ENCODE measurements around the gene COQ4. TPM values are rescaled to one million over a fixed set of nuclear protein-coding genes. Genes with fewer than 3 reads are reported as not detected.
A peak's percentile ranks its signal among the peaks of the same experiment; 100 is the strongest.
"Not testable (repeated sequence)": the region's sequence is repeated elsewhere in the genome, so short reads cannot be mapped to it uniquely, and the experiment has no call there.

COQ4 gene
- total RNA-seq, 4 donors from 2014 or later = 55.5 to 89.2 (median 77.9) TPM

DNA sequence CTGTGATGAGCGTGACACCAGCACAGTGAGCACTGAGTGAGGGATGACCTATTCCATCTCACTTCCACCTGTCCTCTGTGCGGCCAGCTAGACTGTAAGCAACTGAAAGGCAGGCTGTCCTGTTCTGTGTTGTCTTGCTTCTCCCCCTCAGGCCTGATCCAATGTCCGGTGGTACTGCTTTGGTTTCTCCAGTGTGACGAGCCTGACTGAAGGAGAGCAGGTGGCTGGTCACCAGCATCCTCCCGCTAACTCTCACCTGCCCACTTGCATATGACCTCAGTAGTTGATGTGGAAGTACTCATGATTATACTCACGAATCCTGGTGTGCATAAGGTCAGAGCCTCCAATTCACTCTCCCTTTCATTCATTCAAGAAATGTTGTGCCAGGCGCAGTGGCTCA, 15.3 kb downstream of the COQ4 start:
- no peak for TF ChIP-seq POLR2A (IDR thresholded peaks at IDR 0.05)
- TF ChIP-seq, protein P1, sequence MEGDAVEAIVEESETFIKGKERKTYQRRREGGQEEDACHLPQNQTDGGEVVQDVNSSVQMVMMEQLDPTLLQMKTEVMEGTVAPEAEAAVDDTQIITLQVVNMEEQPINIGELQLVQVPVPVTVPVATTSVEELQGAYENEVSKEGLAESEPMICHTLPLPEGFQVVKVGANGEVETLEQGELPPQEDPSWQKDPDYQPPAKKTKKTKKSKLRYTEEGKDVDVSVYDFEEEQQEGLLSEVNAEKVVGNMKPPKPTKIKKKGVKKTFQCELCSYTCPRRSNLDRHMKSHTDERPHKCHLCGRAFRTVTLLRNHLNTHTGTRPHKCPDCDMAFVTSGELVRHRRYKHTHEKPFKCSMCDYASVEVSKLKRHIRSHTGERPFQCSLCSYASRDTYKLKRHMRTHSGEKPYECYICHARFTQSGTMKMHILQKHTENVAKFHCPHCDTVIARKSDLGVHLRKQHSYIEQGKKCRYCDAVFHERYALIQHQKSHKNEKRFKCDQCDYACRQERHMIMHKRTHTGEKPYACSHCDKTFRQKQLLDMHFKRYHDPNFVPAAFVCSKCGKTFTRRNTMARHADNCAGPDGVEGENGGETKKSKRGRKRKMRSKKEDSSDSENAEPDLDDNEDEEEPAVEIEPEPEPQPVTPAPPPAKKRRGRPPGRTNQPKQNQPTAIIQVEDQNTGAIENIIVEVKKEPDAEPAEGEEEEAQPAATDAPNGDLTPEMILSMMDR (IDR thresholded peaks at IDR 0.05) = no peak
- Histone ChIP-seq H3K4me1 (peaks cover 0 to 23% (median 11%) of the 10 kb centered on the region in 3 donors), H3K27ac (no peak overlapping the region), H3K27me3 (no peaks in the 10 kb centered on the region), H3K4me3 (no peak overlapping the region), H3K36me3 (peaks cover under 1 to 32% (median 9%) of the 10 kb centered on the region in 3 donors), H3K9me3 (no peaks in the 10 kb centered on the region)
- no peak for DNase-seq
- 92 to 93% methylated on average over 6 to 7 of the region's 7 CpGs for WGBS, 2 donors
- intact Hi-C loops (cut with DNase I) = no loop called here

DNA sequence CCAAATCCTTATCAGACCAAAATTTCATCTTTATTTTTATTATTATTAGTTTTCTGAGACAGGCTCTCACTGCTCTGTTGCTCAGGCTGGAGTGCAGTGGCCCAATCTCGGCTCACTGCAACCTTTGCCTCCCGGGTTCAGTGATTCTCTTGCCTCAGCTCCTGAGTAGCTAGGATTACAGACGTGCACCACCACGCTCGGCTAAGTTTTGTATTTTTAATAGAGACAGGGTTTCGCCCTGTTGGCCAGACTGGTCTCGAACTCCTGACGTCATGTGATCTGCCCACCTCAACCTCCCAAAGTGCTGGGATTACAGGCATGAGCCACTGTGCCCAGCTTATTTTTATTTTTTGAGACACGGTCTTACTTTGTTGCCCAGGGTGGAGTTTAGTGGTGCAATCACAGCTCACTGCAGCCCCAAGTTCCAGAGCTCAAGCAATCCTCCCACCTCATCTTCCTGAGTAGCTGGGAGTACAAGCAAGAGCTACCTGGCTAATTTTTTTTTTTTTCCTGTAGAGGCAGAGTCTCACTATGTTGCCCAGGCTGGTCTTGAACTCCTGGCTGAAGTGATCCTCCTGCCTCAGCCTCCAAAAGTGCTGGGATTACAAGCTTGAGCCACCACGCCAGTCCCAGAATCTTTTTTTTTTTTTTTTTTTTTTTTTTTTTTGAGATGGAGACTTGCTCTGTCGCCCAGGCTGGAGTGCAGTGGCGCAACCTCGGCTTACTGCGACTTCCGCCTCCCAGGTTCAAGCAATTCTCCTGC, 16.4 kb downstream of the COQ4 start:
- peaks cover 10 to 32% (median 13%) of the 10 kb centered on the region in 3 donors for H3K36me3 ChIP-seq
- H3K27me3 ChIP-seq; H3K4me3 ChIP-seq; H3K9me3 ChIP-seq; intact Hi-C loops (cut with DNase I); DNase-seq: not testable (repeated sequence)
- peaks cover 0 to 23% (median 11%) of the 10 kb centered on the region in 3 donors for H3K4me1 ChIP-seq
- peak overlapping the region in 3 of 4 donors; percentile 92 to 94 (median 94) for H3K27ac ChIP-seq
- WGBS, 2 donors = 78 to 91% methylated on average over 15 of the region's 15 CpGs

DNA sequence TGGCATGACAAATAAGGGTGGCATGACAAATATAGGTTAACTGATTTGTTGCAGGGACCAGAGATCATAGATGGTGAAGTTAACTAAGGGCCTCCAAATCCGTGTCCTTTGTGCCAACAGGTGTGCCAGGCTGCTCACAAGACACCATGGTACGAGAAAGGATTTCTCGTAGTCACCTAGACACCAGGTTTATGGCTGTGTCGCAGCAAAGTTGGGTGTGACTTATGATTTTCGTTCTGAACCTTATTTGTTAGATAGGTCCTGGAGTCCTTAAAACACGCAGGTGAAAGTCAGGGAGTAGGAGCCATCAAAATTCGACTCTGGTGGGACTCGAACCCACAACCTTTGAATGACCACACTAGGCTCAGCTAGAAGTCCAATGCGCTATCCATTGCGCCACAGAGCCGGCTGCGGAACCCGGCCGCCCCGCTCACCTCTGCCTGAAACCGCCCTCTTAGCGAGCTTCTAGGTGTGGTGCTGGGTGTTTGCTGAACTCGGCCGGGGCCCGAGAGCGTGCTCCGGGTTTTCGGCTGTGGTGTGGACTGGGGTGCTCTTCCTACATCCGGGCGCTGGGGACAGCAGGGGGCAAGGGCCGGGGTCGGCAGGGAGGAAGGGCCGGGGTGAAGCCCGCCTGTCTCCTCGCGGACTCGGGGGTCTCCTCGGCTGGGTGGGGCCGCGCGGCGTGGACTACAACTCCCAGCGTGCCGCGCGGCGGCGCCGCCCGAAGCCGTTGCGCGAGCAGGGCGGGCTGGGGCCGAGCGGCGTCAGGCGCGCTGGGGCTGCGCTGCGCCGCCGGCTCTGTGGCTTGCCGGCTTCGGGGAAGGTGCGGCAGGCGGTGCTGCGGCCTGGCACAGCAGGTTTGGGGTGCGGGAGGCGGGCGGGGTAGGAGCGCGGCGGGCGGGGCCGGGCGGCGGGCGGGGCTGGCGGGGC, 17.4 kb downstream of the COQ4 start, which contains the start of gene SLC27A4:
TSS of gene SLC27A4 (plus strand) at position 767 of the 930 bp plus-strand sequence. CDS start 2,606 bp downstream, outside the sequence.
- no peak for DNase-seq
- Histone ChIP-seq H3K27me3 (no peaks in the 10 kb centered on the region), H3K9me3 (no peaks in the 10 kb centered on the region), H3K4me3 (peak within 1 kb of the TSS; percentile 74 to 83 (median 78)), H3K27ac (peak within 1 kb of the TSS; percentile 91 to 94 (median 93)), H3K36me3 (peaks cover 16 to 32% (median 18%) of the 10 kb centered on the region in 3 donors), H3K4me1 (peaks cover 0 to 23% (median 11%) of the 10 kb centered on the region in 3 donors)
- 15 to 18% methylated on average over 11 to 17 of the region's 75 CpGs for WGBS, 2 donors
- intact Hi-C loops (cut with DNase I) = loop anchor here (5.0 kb wide), 1 partner anchor 48 kb away; no protein-coding TSS in a partner anchor
- TF ChIP-seq POLR2A (IDR thresholded peaks at IDR 0.05) = peak in 1 of 4 donors; percentile 44
- TF ChIP-seq, protein P1 (IDR thresholded peaks at IDR 0.05) = peak in 2 of 6 experiments; percentile 9 to 17

DNA sequence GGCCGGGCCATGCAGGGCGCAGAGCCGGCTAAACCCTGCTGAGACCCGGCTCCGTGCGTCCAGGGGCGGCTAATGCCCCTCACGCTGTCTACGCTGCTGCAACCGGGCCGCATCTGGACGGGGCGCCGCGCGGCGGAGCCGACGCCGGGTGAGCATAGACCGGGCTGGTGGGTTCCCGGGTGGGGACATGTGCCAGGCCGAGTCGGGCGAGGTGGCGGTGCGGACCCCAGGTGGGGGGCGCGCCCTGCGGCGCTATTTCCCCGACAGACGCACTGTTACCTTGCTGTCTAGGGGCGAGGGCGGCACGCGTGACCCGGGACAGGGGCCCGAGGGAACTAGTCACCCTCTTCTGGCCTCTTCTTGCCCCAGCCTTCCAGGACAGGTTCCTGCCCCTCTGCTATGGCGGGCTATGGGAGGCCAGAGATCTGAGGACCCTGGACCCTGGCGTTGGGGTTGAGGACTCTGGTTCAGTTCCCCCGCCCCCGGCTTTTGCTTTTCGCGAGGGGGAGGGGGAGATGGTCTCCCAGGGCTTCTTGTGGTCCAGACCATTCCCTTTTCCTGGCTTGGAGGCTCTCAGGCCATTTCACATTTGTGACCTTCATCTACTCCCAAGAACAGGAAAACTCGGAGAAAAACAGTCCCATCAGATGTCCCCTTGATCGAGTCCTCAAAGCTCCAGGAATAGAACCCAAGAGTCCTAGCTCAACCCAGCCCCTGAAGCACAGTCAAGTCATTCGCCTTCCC, 18.2 kb downstream of the COQ4 start:
- Histone ChIP-seq H3K27ac (peak overlapping the region; percentile 91 to 94 (median 93)), H3K9me3 (no peaks in the 10 kb centered on the region), H3K4me1 (peaks cover 0 to 23% (median 11%) of the 10 kb centered on the region in 3 donors), H3K36me3 (peaks cover 24 to 41% (median 25%) of the 10 kb centered on the region in 3 donors), H3K4me3 (peak overlapping the region; percentile 74 to 83 (median 78)), H3K27me3 (no peaks in the 10 kb centered on the region)
- WGBS, 2 donors = 0 to 6% methylated on average over 3 to 4 of the region's 48 CpGs
- intact Hi-C loops (cut with DNase I) = loop anchor here (5.0 kb wide), 1 partner anchor 49 kb away; no protein-coding TSS in a partner anchor
- DNase-seq = no peak
- TF ChIP-seq POLR2A (IDR thresholded peaks at IDR 0.05) = peak in 1 of 4 donors; percentile 2
- TF ChIP-seq, protein P1 (IDR thresholded peaks at IDR 0.05) = no peak

DNA sequence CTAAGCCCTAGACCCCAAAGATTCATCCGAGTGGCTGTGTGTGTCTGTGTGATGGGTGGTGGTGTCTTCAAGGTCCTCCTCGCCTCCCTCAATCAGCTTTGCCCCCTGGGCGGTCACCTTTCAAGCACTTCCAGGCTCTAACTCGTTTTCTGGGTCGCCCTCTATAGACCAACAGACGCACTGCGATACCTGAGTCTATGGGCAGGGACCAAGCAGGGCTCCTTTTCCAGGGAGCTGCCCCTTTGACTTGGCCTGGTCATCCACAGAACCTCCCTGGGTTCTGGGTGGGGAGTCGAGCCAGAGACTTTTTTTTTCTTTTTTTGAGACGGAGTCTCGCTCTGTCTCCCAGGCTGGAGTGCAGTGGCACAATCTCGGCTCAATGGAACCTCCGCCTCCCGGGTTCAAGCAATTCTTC, 18.8 kb downstream of the COQ4 start:
- Histone ChIP-seq H3K27ac (peak overlapping the region; percentile 91 to 94 (median 93)), H3K4me3 (peak overlapping the region; percentile 74 to 83 (median 78)), H3K36me3 (peaks cover 25 to 47% (median 28%) of the 10 kb centered on the region in 3 donors), H3K27me3 (no peaks in the 10 kb centered on the region), H3K9me3 (no peaks in the 10 kb centered on the region), H3K4me1 (peaks cover 0 to 23% (median 11%) of the 10 kb centered on the region in 3 donors)
- intact Hi-C loops (cut with DNase I) = loop anchor here (5.0 kb wide), 1 partner anchor 49 kb away; no protein-coding TSS in a partner anchor
- TF ChIP-seq POLR2A (IDR thresholded peaks at IDR 0.05) = no peak
- TF ChIP-seq, protein P1 (IDR thresholded peaks at IDR 0.05) = peak in 5 of 6 experiments; percentile 51 to 86 (median 70)
- WGBS, 2 donors = 24 to 30% methylated on average over 9 to 13 of the region's 13 CpGs
- no peak for DNase-seq

All from esophagus squamous epithelium (tissue), 5 donors.